ENCODE results near the gene ADIRF. TPM values are rescaled to one million over a fixed set of nuclear protein-coding genes. Genes with fewer than 3 reads are reported as not detected.
"Not testable (repeated sequence)": the region's sequence is repeated elsewhere in the genome, so short reads cannot be mapped to it uniquely, and the experiment has no call there.

The ADIRF gene
- total RNA-seq, 1 experiment from 2014 or later: 0.70 TPM

DNA sequence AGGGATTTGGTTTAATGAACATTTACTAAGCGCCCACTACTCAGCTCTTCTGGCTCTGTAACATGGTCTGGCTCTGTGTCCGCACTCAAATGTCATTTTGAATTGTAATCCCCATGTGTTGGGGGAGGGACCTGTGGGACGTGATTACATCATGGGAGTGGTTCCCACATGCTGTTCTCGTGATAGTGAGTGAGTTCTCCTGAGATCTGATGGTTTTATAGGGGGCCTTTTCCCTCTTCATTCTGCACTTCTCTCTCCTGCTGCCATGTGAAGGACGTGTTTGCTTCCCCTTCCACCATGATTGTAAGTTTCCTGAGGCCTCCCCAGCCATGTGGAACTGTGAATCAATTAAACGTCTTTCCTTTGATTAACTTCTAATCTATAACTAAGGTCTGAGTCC lies 12.7 kb downstream of the ADIRF start:
- H3K9me3 Mint-ChIP-seq, CTCF ChIA-PET: not testable (repeated sequence)

DNA sequence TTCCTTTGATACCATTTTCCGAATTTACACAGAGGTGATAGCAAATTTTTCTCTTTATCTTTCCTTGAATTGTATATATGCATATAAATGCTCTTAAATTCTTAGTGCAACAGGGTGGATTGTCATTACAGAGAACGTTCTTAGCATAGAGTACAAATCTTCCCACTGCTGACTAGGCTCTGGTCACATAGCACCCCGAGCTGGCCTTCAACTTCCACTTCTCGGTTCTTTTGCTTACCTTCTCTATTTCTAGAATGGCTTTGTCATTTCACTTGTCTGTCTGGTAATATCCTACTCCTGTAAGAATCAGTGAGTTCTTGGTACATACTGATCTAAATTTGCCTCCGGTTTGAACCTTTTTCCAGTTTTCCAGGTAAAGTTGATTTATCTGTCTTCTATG lies 13.4 kb downstream of the ADIRF start:
- TF ChIP-seq TEAD4 (CRISPR knock-in tag; IDR thresholded peaks at IDR 0.05) (no peak), EMX1 (CRISPR knock-in tag; IDR thresholded peaks at IDR 0.05) (no peak), CREM (CRISPR knock-in tag; IDR thresholded peaks at IDR 0.05) (no peak), GTF2I (CRISPR knock-in tag; conservative IDR thresholded peaks at IDR 0.05) (no peak), ZNF423 (CRISPR knock-in tag; IDR thresholded peaks at IDR 0.05) (no peak), SOX15 (CRISPR knock-in tag; IDR thresholded peaks at IDR 0.05) (no peak), ZNF317 (CRISPR knock-in tag; IDR thresholded peaks at IDR 0.05; ENCODE audit: borderline replicate concordance, low read depth) (no peak), FOXK1 (CRISPR knock-in tag; IDR thresholded peaks at IDR 0.05) (no peak)
- TF ChIP-seq, protein P1, sequence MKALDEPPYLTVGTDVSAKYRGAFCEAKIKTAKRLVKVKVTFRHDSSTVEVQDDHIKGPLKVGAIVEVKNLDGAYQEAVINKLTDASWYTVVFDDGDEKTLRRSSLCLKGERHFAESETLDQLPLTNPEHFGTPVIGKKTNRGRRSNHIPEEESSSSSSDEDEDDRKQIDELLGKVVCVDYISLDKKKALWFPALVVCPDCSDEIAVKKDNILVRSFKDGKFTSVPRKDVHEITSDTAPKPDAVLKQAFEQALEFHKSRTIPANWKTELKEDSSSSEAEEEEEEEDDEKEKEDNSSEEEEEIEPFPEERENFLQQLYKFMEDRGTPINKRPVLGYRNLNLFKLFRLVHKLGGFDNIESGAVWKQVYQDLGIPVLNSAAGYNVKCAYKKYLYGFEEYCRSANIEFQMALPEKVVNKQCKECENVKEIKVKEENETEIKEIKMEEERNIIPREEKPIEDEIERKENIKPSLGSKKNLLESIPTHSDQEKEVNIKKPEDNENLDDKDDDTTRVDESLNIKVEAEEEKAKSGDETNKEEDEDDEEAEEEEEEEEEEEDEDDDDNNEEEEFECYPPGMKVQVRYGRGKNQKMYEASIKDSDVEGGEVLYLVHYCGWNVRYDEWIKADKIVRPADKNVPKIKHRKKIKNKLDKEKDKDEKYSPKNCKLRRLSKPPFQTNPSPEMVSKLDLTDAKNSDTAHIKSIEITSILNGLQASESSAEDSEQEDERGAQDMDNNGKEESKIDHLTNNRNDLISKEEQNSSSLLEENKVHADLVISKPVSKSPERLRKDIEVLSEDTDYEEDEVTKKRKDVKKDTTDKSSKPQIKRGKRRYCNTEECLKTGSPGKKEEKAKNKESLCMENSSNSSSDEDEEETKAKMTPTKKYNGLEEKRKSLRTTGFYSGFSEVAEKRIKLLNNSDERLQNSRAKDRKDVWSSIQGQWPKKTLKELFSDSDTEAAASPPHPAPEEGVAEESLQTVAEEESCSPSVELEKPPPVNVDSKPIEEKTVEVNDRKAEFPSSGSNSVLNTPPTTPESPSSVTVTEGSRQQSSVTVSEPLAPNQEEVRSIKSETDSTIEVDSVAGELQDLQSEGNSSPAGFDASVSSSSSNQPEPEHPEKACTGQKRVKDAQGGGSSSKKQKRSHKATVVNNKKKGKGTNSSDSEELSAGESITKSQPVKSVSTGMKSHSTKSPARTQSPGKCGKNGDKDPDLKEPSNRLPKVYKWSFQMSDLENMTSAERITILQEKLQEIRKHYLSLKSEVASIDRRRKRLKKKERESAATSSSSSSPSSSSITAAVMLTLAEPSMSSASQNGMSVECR (CRISPR knock-in tag; IDR thresholded peaks at IDR 0.05; ENCODE audit: borderline replicate concordance): no peak
- TF ChIP-seq, protein P2, sequence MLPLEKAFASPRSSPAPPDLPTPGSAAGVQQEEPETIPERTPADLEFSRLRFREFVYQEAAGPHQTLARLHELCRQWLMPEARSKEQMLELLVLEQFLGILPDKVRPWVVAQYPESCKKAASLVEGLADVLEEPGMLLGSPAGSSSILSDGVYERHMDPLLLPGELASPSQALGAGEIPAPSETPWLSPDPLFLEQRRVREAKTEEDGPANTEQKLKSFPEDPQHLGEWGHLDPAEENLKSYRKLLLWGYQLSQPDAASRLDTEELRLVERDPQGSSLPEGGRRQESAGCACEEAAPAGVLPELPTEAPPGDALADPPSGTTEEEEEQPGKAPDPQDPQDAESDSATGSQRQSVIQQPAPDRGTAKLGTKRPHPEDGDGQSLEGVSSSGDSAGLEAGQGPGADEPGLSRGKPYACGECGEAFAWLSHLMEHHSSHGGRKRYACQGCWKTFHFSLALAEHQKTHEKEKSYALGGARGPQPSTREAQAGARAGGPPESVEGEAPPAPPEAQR (CRISPR knock-in tag; IDR thresholded peaks at IDR 0.05): no peak
- TF ChIP-seq, protein P3, sequence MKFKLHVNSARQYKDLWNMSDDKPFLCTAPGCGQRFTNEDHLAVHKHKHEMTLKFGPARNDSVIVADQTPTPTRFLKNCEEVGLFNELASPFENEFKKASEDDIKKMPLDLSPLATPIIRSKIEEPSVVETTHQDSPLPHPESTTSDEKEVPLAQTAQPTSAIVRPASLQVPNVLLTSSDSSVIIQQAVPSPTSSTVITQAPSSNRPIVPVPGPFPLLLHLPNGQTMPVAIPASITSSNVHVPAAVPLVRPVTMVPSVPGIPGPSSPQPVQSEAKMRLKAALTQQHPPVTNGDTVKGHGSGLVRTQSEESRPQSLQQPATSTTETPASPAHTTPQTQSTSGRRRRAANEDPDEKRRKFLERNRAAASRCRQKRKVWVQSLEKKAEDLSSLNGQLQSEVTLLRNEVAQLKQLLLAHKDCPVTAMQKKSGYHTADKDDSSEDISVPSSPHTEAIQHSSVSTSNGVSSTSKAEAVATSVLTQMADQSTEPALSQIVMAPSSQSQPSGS (CRISPR knock-in tag; IDR thresholded peaks at IDR 0.05; ENCODE audit: borderline replicate concordance, low read depth): no peak
- Mint-ChIP-seq H3K4me3 (no peak overlapping the region), H3K27me3 (ENCODE audit: low read depth) (no peaks in the 10 kb centered on the region), H3K4me1 (peaks cover 14% of the 10 kb centered on the region), H3K36me3 (no peaks in the 10 kb centered on the region), H3K27ac (no peak overlapping the region), H3K9me3 (no peaks in the 10 kb centered on the region)
- ATAC-seq: no peak
- CTCF ChIA-PET: no interaction called here
- POLR2A ChIA-PET: no interaction called here
- no peak for DNase-seq (ENCODE audit: low spot score)

More for the DNA sequence above, 12.7 kb downstream of the ADIRF start:
- POLR2A ChIA-PET; ATAC-seq; H3K36me3 Mint-ChIP-seq; H3K27me3 Mint-ChIP-seq (ENCODE audit: low read depth); H3K27ac Mint-ChIP-seq; DNase-seq (ENCODE audit: low spot score); H3K4me3 Mint-ChIP-seq: not testable (repeated sequence)
- H3K4me1 Mint-ChIP-seq: peaks cover 14% of the 10 kb centered on the region

DNA sequence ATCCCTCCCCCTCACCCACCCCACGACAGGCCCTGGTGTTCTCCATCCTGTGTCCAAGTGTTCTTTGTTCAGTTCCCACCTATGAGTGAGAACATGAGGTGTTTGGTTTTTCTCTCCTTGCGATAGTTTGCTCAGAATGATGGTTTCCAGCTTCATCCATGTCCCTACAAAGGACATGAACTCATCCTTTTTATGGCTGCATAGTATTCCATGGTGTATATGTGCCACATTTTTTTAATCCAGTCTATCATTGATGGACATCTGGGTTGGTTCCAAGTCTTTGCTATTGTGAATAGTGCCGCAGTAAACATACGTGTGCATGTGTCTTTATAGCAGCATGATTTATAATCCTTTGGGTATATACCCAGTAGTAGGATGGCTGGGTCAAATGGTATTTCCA lies 16.2 kb downstream of the ADIRF start:
- H3K4me3 Mint-ChIP-seq; DNase-seq (ENCODE audit: low spot score); H3K9me3 Mint-ChIP-seq; CTCF ChIA-PET; H3K27me3 Mint-ChIP-seq (ENCODE audit: low read depth); H3K36me3 Mint-ChIP-seq; POLR2A ChIA-PET; H3K27ac Mint-ChIP-seq; ATAC-seq: not testable (repeated sequence)
- H3K4me1 Mint-ChIP-seq: peaks cover 29% of the 10 kb centered on the region

DNA sequence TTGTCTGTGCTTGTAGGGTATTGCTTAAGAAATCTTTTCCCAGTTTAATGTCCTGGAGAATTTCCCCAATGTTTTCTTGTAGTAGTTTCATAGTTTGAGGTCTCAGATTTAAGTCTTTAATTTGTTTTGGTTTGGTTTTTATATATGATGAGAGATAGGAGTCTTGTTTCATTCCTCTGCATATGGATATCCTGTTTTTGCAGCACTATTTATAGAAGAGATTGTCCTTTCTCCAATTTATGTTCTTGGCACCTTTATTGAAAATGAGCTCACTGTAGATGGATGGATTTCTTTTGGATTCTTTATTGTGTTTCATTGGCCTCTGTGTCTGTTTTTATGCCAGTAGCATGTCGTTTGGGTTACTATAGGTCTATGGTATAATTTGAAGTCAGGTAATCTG lies 20.2 kb downstream of the ADIRF start:
- H3K27ac Mint-ChIP-seq: no peak overlapping the region
- H3K9me3 Mint-ChIP-seq: no peaks in the 10 kb centered on the region
- H3K27me3 Mint-ChIP-seq (ENCODE audit: low read depth): no peaks in the 10 kb centered on the region; the same call in 1 of the 2 replicates
- POLR2A ChIA-PET: no interaction called here
- peaks cover 15% of the 10 kb centered on the region for H3K4me1 Mint-ChIP-seq
- ATAC-seq: no peak
- H3K4me3 Mint-ChIP-seq: no peak overlapping the region
- no peaks in the 10 kb centered on the region for H3K36me3 Mint-ChIP-seq
- DNase-seq (ENCODE audit: low spot score): no peak
- CTCF ChIA-PET: interaction anchor here (0.6 to 1.8 kb wide), 5 partner anchors 22 to 49 kb away, joined by 3 to 6 read pairs (median 4); no protein-coding TSS in a partner anchor
- TF ChIP-seq ATF1 (CRISPR knock-in tag; IDR thresholded peaks at IDR 0.05): no peak
- no peak for TF ChIP-seq NR3C1 (CRISPR knock-in tag; conservative IDR thresholded peaks at IDR 0.05; ENCODE audit: low read depth)
- TF ChIP-seq RORB (CRISPR knock-in tag; IDR thresholded peaks at IDR 0.05): no peak
- no peak for TF ChIP-seq ZNF121 (CRISPR knock-in tag; IDR thresholded peaks at IDR 0.05)
- TF ChIP-seq NR2C2 (CRISPR knock-in tag; IDR thresholded peaks at IDR 0.05): no peak
- no peak for TF ChIP-seq ZNF396 (CRISPR knock-in tag; IDR thresholded peaks at IDR 0.05; ENCODE audit: borderline replicate concordance)
- no peak for TF ChIP-seq FOXJ3 (CRISPR knock-in tag; IDR thresholded peaks at IDR 0.05; ENCODE audit: borderline replicate concordance)
- no peak for TF ChIP-seq GTF2I (CRISPR knock-in tag; conservative IDR thresholded peaks at IDR 0.05)
- no peak for TF ChIP-seq ZBTB21 (CRISPR knock-in tag; IDR thresholded peaks at IDR 0.05; ENCODE audit: borderline replicate concordance)
- TF ChIP-seq SP1 (CRISPR knock-in tag; conservative IDR thresholded peaks at IDR 0.05): no peak
- TF ChIP-seq, protein P4, sequence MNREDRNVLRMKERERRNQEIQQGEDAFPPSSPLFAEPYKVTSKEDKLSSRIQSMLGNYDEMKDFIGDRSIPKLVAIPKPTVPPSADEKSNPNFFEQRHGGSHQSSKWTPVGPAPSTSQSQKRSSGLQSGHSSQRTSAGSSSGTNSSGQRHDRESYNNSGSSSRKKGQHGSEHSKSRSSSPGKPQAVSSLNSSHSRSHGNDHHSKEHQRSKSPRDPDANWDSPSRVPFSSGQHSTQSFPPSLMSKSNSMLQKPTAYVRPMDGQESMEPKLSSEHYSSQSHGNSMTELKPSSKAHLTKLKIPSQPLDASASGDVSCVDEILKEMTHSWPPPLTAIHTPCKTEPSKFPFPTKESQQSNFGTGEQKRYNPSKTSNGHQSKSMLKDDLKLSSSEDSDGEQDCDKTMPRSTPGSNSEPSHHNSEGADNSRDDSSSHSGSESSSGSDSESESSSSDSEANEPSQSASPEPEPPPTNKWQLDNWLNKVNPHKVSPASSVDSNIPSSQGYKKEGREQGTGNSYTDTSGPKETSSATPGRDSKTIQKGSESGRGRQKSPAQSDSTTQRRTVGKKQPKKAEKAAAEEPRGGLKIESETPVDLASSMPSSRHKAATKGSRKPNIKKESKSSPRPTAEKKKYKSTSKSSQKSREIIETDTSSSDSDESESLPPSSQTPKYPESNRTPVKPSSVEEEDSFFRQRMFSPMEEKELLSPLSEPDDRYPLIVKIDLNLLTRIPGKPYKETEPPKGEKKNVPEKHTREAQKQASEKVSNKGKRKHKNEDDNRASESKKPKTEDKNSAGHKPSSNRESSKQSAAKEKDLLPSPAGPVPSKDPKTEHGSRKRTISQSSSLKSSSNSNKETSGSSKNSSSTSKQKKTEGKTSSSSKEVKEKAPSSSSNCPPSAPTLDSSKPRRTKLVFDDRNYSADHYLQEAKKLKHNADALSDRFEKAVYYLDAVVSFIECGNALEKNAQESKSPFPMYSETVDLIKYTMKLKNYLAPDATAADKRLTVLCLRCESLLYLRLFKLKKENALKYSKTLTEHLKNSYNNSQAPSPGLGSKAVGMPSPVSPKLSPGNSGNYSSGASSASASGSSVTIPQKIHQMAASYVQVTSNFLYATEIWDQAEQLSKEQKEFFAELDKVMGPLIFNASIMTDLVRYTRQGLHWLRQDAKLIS (CRISPR knock-in tag; IDR thresholded peaks at IDR 0.05; ENCODE audit: borderline replicate concordance): no peak

All from WTC11 (cell line).